ENCODE results near the gene CCR2. TPM values are rescaled to one million over a fixed set of nuclear protein-coding genes. Genes with fewer than 3 reads are reported as not detected.
"Not testable (repeated sequence)": the region's sequence is repeated elsewhere in the genome, so short reads cannot be mapped to it uniquely, and the experiment has no call there.

CCR2 gene
- total RNA-seq, 4 donors from 2014 or later = 0.46 to 6.0 (median 2.3) TPM

DNA sequence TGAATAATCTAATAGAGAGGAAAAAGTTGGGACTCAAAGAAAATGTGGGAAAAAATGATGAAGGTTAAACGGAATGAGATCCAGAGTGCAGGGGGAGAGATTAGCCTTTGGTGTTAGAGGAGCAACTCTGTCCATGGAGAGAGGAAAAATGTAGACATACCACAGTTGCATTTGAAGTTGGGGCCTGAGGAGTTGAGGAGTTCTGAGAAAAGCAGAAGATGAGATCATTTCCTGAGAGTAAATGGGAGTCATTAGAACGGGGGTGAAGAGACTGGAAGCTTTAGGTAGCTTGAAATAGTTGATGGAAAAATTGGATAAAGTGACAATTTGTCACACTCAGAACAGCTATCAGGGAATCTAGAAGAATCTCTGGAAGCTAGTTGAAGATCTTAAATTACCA is 45.6 kb downstream of the CCR2 start:
- DNase-seq (ENCODE audit: extremely low spot score) = no peak
- H3K9me3 ChIP-seq = no peaks in the 10 kb centered on the region
- no peaks in the 10 kb centered on the region for H3K36me3 ChIP-seq
- intact Hi-C loops (cut with DNase I) = no loop called here
- H3K4me1 ChIP-seq = peaks cover 0 to 2% (median 0%) of the 10 kb centered on the region in 4 donors
- TF ChIP-seq, protein P1, sequence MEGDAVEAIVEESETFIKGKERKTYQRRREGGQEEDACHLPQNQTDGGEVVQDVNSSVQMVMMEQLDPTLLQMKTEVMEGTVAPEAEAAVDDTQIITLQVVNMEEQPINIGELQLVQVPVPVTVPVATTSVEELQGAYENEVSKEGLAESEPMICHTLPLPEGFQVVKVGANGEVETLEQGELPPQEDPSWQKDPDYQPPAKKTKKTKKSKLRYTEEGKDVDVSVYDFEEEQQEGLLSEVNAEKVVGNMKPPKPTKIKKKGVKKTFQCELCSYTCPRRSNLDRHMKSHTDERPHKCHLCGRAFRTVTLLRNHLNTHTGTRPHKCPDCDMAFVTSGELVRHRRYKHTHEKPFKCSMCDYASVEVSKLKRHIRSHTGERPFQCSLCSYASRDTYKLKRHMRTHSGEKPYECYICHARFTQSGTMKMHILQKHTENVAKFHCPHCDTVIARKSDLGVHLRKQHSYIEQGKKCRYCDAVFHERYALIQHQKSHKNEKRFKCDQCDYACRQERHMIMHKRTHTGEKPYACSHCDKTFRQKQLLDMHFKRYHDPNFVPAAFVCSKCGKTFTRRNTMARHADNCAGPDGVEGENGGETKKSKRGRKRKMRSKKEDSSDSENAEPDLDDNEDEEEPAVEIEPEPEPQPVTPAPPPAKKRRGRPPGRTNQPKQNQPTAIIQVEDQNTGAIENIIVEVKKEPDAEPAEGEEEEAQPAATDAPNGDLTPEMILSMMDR (IDR thresholded peaks at IDR 0.05) = no peak
- TF ChIP-seq POLR2AphosphoS5 (IDR thresholded peaks at IDR 0.05) (no peak), POLR2A (IDR thresholded peaks at IDR 0.05; ENCODE audit: low read depth) (no peak), EP300 (IDR thresholded peaks at IDR 0.05) (no peak)
- H3K27ac ChIP-seq (replicated peaks in 1 of 4) = no peak overlapping the region
- peaks cover 0 to 4% (median 0%) of the 10 kb centered on the region in 4 donors for H3K27me3 ChIP-seq
- no peak overlapping the region for H3K4me3 ChIP-seq
- WGBS = 57% methylated on average over 2 of the region's 2 CpGs

DNA sequence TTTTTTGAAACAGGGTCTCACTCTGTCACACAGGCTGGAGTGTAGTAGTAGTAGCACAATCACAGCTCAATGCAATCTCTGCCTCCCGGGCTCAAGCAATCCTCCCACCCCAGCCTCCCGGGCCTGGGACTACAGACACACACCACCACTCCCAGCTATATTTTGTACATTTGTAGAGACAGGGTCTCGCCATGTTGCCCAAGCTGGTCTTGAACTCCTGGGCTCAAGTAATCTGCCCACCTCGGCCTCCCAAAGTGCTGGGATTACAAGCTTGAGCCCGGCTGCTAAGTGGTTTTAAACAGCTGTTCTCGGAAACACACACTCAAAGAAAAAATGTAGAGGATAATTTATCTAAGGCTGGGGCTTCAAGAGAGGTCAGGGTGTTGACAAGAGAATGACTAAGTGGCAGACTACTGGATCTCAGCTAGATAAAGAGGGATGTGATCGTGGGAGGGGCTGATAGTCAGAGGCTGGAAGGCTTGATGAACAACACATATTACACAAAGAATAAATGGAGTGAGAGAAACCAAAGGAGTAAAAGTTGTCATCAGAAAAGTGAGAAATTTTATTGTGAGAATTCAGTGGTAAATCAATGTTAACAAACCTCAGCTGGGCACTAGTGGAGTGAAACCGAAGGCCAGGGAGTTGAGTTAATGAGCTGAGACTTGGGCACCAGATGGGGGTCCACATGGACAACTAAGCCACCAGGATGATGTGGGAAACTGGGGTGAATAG is 46.3 kb downstream of the CCR2 start:
- no peak for DNase-seq (ENCODE audit: extremely low spot score)
- Histone ChIP-seq H3K4me3 (no peak overlapping the region), H3K27ac (replicated peaks in 1 of 4) (no peak overlapping the region), H3K9me3 (no peaks in the 10 kb centered on the region), H3K36me3 (no peaks in the 10 kb centered on the region), H3K4me1 (peaks cover 0 to 3% (median 0%) of the 10 kb centered on the region in 4 donors), H3K27me3 (peaks cover 0 to 4% (median 0%) of the 10 kb centered on the region in 4 donors)
- intact Hi-C loops (cut with DNase I) = no loop called here
- 50% methylated on average over 8 of the region's 8 CpGs for WGBS
- TF ChIP-seq EP300 (IDR thresholded peaks at IDR 0.05) (no peak), POLR2AphosphoS5 (IDR thresholded peaks at IDR 0.05) (no peak), POLR2A (IDR thresholded peaks at IDR 0.05; ENCODE audit: low read depth) (no peak)
- TF ChIP-seq, protein P1 (IDR thresholded peaks at IDR 0.05) = no peak

DNA sequence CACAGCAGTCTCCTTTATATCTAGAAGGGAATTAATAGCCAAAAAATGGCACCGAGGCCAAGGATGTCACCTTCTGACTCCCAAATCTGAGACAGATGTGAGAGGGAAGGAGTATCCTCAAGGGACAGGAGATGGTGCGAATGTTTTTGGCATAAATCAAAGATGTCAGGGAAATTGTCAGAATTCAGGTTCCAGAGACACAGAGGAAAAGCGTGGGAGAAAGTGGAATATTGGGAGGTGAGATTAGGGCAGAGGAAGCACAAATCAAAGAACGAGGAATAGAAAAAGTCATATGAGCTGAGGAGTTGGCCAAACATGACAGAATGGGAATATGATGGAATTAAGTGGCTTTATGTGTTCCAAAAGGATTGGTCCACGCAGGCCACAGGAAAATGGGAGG is 46.9 kb downstream of the CCR2 start:
- intact Hi-C loops (cut with DNase I) = no loop called here
- 84% methylated on average over 5 of the region's 5 CpGs for WGBS

DNA sequence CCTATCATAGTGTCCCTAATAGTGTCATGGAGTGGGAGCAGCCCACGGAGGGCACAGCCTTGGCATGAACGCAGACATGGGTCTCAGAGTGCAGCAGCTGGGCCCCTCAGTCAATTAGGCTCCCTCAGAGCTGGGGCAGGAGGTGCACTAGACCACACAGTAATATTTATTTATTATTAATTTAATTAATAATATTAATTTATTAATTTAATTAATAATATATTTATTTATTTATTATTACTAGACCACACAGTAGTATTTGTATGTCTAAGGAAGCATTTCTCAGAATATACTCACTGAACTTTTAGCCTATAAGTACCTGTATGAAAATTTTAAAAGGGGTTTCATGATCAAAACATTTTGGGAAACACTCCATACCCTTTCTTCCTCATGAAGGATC is 47.7 kb downstream of the CCR2 start:
- Histone ChIP-seq H3K36me3 (no peaks in the 10 kb centered on the region), H3K4me1 (peaks cover 1 to 10% (median 6%) of the 10 kb centered on the region in 4 donors), H3K27ac (replicated peaks in 1 of 4) (no peak overlapping the region), H3K9me3 (no peaks in the 10 kb centered on the region), H3K27me3 (peaks cover 0 to 8% (median 0%) of the 10 kb centered on the region in 4 donors), H3K4me3 (no peak overlapping the region)
- no peak for DNase-seq (ENCODE audit: extremely low spot score)
- TF ChIP-seq POLR2AphosphoS5 (IDR thresholded peaks at IDR 0.05) (no peak), EP300 (IDR thresholded peaks at IDR 0.05) (no peak), POLR2A (IDR thresholded peaks at IDR 0.05; ENCODE audit: low read depth) (no peak)
- TF ChIP-seq, protein P1 (IDR thresholded peaks at IDR 0.05) = no peak
- intact Hi-C loops (cut with DNase I) = no loop called here
- 91% methylated on average over 2 of the region's 2 CpGs for WGBS

More for the DNA sequence above, 46.9 kb downstream of the CCR2 start:
- Histone ChIP-seq H3K4me1 (peaks cover 0 to 10% (median under 1%) of the 10 kb centered on the region in 4 donors), H3K36me3 (no peaks in the 10 kb centered on the region), H3K4me3 (no peak overlapping the region), H3K27ac (replicated peaks in 1 of 4) (no peak overlapping the region), H3K27me3 (peaks cover 0 to 4% (median 0%) of the 10 kb centered on the region in 4 donors), H3K9me3 (no peaks in the 10 kb centered on the region)
- TF ChIP-seq, protein P1 (IDR thresholded peaks at IDR 0.05) = no peak
- TF ChIP-seq POLR2AphosphoS5 (IDR thresholded peaks at IDR 0.05) (no peak), POLR2A (IDR thresholded peaks at IDR 0.05; ENCODE audit: low read depth) (no peak), EP300 (IDR thresholded peaks at IDR 0.05) (no peak)
- DNase-seq (ENCODE audit: extremely low spot score) = no peak

DNA sequence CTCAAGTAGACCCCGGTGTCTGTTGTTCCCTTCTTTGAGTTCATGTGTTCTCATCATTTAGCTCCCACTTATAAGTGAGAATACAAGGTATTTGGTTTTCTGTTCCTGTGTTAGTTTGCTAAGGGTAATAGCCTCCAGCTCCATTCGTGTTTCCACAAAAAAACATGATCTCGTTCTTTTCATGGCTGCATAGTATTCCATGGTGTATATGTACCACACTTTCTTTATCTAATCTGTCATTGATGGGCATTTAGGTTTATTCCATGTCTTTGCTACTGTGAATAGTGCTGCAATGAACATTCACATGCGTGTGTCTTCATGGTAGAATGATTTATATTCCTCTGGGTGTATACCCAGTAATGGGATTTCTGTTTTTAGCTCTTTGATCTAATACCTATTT is 49.0 kb downstream of the CCR2 start:
- H3K27ac ChIP-seq (replicated peaks in 1 of 4); H3K9me3 ChIP-seq; H3K36me3 ChIP-seq; intact Hi-C loops (cut with DNase I); H3K4me3 ChIP-seq; DNase-seq (ENCODE audit: extremely low spot score): not testable (repeated sequence)
- Histone ChIP-seq H3K4me1 (peaks cover 4 to 11% (median 9%) of the 10 kb centered on the region in 4 donors), H3K27me3 (peaks cover 0 to 17% (median 0%) of the 10 kb centered on the region in 4 donors)
- 94% methylated on average over 4 of the region's 4 CpGs for whole genome bisulfite sequencing
